ENCODE data around the gene SEC61A2.

DNA sequence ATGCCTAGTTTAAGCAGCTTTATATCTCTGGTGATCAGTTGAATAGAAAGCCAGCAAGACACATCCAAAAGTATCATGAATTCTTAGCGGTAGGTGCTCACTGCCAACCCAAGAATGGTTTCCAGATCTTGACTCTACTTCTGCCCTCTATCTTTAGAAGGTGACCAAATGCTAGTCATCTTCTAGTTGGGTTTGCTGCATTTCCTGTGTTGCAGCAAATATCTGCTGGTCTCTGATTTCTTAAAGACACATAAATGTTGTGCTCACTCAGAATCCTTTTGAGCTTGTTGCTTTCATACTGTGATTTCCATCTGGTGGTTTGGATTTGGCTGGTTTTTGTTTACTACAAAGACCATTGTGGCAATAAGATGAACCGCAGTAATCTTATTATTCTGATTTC is 68.7 kb downstream of the SEC61A2 start:
- TF ChIP-seq, protein P1, sequence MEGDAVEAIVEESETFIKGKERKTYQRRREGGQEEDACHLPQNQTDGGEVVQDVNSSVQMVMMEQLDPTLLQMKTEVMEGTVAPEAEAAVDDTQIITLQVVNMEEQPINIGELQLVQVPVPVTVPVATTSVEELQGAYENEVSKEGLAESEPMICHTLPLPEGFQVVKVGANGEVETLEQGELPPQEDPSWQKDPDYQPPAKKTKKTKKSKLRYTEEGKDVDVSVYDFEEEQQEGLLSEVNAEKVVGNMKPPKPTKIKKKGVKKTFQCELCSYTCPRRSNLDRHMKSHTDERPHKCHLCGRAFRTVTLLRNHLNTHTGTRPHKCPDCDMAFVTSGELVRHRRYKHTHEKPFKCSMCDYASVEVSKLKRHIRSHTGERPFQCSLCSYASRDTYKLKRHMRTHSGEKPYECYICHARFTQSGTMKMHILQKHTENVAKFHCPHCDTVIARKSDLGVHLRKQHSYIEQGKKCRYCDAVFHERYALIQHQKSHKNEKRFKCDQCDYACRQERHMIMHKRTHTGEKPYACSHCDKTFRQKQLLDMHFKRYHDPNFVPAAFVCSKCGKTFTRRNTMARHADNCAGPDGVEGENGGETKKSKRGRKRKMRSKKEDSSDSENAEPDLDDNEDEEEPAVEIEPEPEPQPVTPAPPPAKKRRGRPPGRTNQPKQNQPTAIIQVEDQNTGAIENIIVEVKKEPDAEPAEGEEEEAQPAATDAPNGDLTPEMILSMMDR (conservative IDR thresholded peaks at IDR 0.05; ENCODE audit: low read depth in 2 of 2) = no peak
- no peak for TF ChIP-seq POLR2AphosphoS5 (IDR thresholded peaks at IDR 0.05; ENCODE audit: low read depth)
- TF ChIP-seq, protein P2, sequence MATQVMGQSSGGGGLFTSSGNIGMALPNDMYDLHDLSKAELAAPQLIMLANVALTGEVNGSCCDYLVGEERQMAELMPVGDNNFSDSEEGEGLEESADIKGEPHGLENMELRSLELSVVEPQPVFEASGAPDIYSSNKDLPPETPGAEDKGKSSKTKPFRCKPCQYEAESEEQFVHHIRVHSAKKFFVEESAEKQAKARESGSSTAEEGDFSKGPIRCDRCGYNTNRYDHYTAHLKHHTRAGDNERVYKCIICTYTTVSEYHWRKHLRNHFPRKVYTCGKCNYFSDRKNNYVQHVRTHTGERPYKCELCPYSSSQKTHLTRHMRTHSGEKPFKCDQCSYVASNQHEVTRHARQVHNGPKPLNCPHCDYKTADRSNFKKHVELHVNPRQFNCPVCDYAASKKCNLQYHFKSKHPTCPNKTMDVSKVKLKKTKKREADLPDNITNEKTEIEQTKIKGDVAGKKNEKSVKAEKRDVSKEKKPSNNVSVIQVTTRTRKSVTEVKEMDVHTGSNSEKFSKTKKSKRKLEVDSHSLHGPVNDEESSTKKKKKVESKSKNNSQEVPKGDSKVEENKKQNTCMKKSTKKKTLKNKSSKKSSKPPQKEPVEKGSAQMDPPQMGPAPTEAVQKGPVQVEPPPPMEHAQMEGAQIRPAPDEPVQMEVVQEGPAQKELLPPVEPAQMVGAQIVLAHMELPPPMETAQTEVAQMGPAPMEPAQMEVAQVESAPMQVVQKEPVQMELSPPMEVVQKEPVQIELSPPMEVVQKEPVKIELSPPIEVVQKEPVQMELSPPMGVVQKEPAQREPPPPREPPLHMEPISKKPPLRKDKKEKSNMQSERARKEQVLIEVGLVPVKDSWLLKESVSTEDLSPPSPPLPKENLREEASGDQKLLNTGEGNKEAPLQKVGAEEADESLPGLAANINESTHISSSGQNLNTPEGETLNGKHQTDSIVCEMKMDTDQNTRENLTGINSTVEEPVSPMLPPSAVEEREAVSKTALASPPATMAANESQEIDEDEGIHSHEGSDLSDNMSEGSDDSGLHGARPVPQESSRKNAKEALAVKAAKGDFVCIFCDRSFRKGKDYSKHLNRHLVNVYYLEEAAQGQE (IDR thresholded peaks at IDR 0.05; ENCODE audit: unreplicated experiment) = no peak
- no peak for TF ChIP-seq EZH2 (IDR thresholded peaks at IDR 0.05; ENCODE audit: low read depth, unreplicated experiment)
- no peak for TF ChIP-seq EZH2phosphoT487 (IDR thresholded peaks at IDR 0.05; ENCODE audit: unreplicated experiment)
- TF ChIP-seq JUNB (IDR thresholded peaks at IDR 0.05; ENCODE audit: unreplicated experiment) = no peak

Data from GM23338 (cell line).